Prostate gland (tissue), 2 donors: ENCODE data around the gene GATAD2B. TPM values are rescaled to one million over a fixed set of nuclear protein-coding genes. Genes with fewer than 3 reads are reported as not detected.
"Not testable (repeated sequence)": the region's sequence is repeated elsewhere in the genome, so short reads cannot be mapped to it uniquely, and the experiment has no call there.

ENCODE experiments used
- DNase-seq: peaks from one replicate; pipeline ENCODE4 v3.0.0-alpha.2; 2019; ENCODE audit warnings: low spot score
- H3K27ac ChIP-seq, 2 donors: fragments of 200-600 bp; sonication (generic); 2 replicates each; pipeline ENCODE4 v1.5.1; 2017 to 2019
- H3K27me3 ChIP-seq: fragments of 200-600 bp; sonication (generic); replicated peaks from 2 replicates; pipeline ENCODE4 v1.5.1; 2019; ENCODE audit not compliant: insufficient read depth
- H3K36me3 ChIP-seq, 2 donors: fragments of 200-600 bp; sonication (generic); 1 replicate in 1 of 2; 2 replicates in 1 of 2; pipeline versions ENCODE4 v1.5.1 to v1.8.1; 2017 to 2019
- H3K4me1 ChIP-seq: fragments of 200-600 bp; sonication (generic); replicated peaks from 2 replicates; pipeline ENCODE4 v1.5.1; 2019
- H3K4me3 ChIP-seq, 2 donors: fragments of 200-600 bp; sonication (generic); 2 replicates each; pipeline ENCODE4 v1.5.1; 2017 to 2019
- H3K9me3 ChIP-seq: fragments of 200-600 bp; sonication (generic); 2 replicates; pipeline ENCODE4 v1.5.1; 2017
- CTCF ChIP-seq, 4 experiments: fragments of 200-600 bp in 2 of 4; fragments of 450-650 bp in 2 of 4; sonication (generic) in 2 of 4; IDR thresholded peaks; 1 replicate in 3 of 4; 2 replicates in 1 of 4; pipeline ENCODE4 v1.5.1; 2016 to 2019; ENCODE audit warnings: antibody characterized with exemption in 4 of 4, mild to moderate bottlenecking in 2 of 4, moderate library complexity in 2 of 4
- POLR2A ChIP-seq: fragments of 450-650 bp; IDR thresholded peaks from one replicate; pipeline ENCODE4 v1.6.1; 2016; ENCODE audit warnings: antibody characterized with exemption, mild to moderate bottlenecking
- POLR2AphosphoS5 ChIP-seq: sonication (generic); formaldehyde crosslinking; IDR thresholded peaks from one replicate; pipeline ENCODE4 v1.6.1; 2017; ENCODE audit warnings: antibody characterized with exemption
- WGBS: methylation state at CpG from one replicate; pipeline ENCODE4 v1.1.5; 2018; 5-methylcytosine and 5-hydroxymethylcytosine counted together
- intact Hi-C: fragments of 100-400 bp; cut with DNase I; formaldehyde crosslinking; loops from one replicate; pipeline ENCODE4 v1.14.2; 2022
- total RNA-seq, 2 donors: library from RNA; depleted of rRNA; stranded (reverse); fragments of >200 nt; gene quantifications; one replicate each; pipeline ENCODE4 v1.1.0, GENCODE V29; 2016

Gene GATAD2B
- total RNA-seq, 2 donors from 2014 or later = 24.5 to 29.7 TPM

DNA sequence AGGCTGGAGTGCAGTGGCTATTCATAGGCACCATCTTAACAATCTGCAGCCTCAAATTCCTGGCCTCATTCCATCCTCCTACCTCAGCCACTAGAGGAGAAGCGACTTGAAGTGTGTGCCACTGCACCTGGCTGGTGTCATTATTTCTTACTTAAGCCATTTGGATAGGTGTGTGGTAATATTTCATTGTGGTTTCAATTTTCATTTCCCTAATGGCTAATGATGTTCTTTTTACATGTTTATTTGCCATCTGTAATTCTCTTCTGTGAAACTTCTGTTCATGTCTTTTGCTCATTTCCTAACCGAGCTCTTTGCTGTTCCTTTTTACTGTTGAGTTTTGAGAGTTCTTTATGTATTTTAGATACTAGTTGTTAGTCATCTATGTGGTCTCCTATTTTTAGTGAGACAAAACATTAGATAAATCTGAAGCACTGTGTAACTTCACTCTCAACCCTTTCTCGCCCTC lies 80.7 kb downstream of the GATAD2B start:
- intact Hi-C loops = no loop called here
- no peaks in the 10 kb centered on the region for H3K27me3 ChIP-seq
- no peaks in the 10 kb centered on the region for H3K36me3 ChIP-seq
- H3K27ac ChIP-seq = no peak overlapping the region
- no peaks in the 10 kb centered on the region for H3K9me3 ChIP-seq
- no peak overlapping the region for H3K4me3 ChIP-seq
- no peak for DNase-seq
- TF ChIP-seq CTCF (IDR thresholded peaks at IDR 0.05) (no peak), POLR2AphosphoS5 (no peak), POLR2A (no peak)
- H3K4me1 ChIP-seq = no peaks in the 10 kb centered on the region
- 62% methylated on average over 3 of the region's 3 CpGs for WGBS

GRCh38 chr1:153841463-153841994 lies 81.2 kb downstream of the GATAD2B start:
- H3K4me3 ChIP-seq = no peak overlapping the region
- 92% methylated on average over 3 of the region's 3 CpGs for WGBS
- H3K36me3 ChIP-seq = no peaks in the 10 kb centered on the region
- DNase-seq = no peak
- no peak overlapping the region for H3K27ac ChIP-seq
- TF ChIP-seq POLR2AphosphoS5 = no peak
- no peak for TF ChIP-seq CTCF (IDR thresholded peaks at IDR 0.05)
- TF ChIP-seq POLR2A = no peak
- no peaks in the 10 kb centered on the region for H3K4me1 ChIP-seq
- intact Hi-C loops = no loop called here
- H3K9me3 ChIP-seq = no peaks in the 10 kb centered on the region
- no peaks in the 10 kb centered on the region for H3K27me3 ChIP-seq

DNA sequence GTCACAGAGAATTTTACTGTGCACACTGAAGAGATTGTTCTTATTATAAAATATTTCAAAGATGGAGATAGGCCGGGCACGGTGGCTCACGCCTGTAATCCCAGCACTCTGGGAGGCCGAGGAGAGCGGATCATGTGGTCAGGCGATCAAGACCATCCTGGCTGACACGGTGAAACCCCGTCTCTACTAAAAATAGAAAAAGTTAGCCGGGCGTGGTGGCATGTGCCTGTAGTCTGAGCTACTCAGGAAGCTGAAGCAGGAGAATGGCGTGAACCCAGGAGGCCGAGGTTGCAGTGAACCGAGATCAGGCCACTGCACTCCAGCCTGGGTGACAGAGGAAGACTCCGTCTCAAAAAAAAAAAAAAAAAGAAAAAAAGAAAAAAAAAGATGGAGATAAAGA lies 82.0 kb downstream of the GATAD2B start:
- H3K36me3 ChIP-seq, intact Hi-C loops, H3K4me3 ChIP-seq, H3K4me1 ChIP-seq, H3K9me3 ChIP-seq, DNase-seq, H3K27ac ChIP-seq, H3K27me3 ChIP-seq: not testable (repeated sequence)
- 90% methylated on average over 14 of the region's 14 CpGs for whole genome bisulfite sequencing

DNA sequence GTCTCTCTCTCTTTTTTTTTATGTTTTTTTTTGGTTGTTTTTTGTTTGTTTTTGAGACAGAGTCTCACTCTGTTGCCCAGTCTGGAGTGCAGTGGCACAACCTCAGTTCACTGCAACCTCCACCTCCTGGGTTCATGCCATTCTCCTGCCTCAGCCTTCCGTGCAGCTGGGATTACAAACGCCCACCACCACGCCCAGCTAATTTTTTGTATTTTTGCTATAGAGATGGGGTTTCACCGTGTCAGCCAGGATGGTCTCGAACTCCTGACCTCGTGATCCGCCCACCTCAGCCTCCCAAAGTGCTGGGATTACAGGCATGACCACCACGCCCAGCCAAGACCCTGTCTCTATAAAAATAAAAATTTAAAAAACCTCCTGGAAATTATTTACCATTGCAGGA lies 88.8 kb downstream of the GATAD2B start:
- H3K27ac ChIP-seq, H3K36me3 ChIP-seq, H3K4me3 ChIP-seq, intact Hi-C loops, DNase-seq, H3K9me3 ChIP-seq, H3K4me1 ChIP-seq, H3K27me3 ChIP-seq: not testable (repeated sequence)
- 90% methylated on average over 8 of the region's 8 CpGs for WGBS

DNA sequence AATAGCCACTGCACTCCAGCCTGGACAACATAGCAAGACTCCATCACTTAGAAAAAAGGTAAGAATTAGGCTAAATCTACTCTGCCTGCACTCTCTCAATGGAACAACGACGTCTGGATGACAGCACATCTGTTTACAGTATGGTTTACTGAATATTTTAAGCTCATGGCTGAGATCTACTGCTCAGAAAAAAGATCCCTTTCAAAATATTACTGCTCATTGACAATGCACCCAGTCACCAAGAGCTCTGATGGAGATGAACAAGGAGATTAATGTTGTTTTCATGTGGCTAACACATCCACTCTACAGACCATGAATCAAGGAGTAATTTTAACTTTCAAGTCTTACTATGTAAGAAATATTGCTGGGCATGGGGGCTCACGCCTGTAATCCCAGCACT lies 89.6 kb downstream of the GATAD2B start:
- Histone ChIP-seq H3K4me1 (no peaks in the 10 kb centered on the region), H3K27ac (no peak overlapping the region), H3K36me3 (no peaks in the 10 kb centered on the region), H3K4me3 (no peak overlapping the region), H3K27me3 (no peaks in the 10 kb centered on the region), H3K9me3 (no peaks in the 10 kb centered on the region)
- no peak for TF ChIP-seq CTCF (IDR thresholded peaks at IDR 0.05)
- TF ChIP-seq POLR2AphosphoS5 = no peak
- no peak for TF ChIP-seq POLR2A
- intact Hi-C loops = no loop called here
- DNase-seq = no peak
- WGBS = 91% methylated on average over 3 of the region's 3 CpGs

GRCh38 chr1:153832293-153832692 lies 90.5 kb downstream of the GATAD2B start:
- intact Hi-C loops = no loop called here
- no peak for DNase-seq
- Histone ChIP-seq H3K27ac (no peak overlapping the region), H3K4me1 (no peaks in the 10 kb centered on the region), H3K36me3 (peaks cover 0 to 5% of the 10 kb centered on the region in 2 donors), H3K4me3 (no peak overlapping the region), H3K27me3 (no peaks in the 10 kb centered on the region), H3K9me3 (no peaks in the 10 kb centered on the region)
- WGBS = 87% methylated on average over 3 of the region's 3 CpGs
- no peak for TF ChIP-seq POLR2A
- no peak for TF ChIP-seq CTCF (IDR thresholded peaks at IDR 0.05)
- no peak for TF ChIP-seq POLR2AphosphoS5
